BLaER1 treated with 17β-estradiol and CSF1 and Interleukin-3, amounts not matched to agents 10 nM and 100 nM (cell line): ENCODE results near the gene ENTHD1.

Experiments
- H3K27ac ChIP-seq, 11 experiments: shearing (Covaris generic); formaldehyde crosslinking; 2 replicates each; pipeline ENCODE4 v1.8.1; 2022
- H3K27me3 ChIP-seq, 11 experiments: shearing (Covaris generic); formaldehyde crosslinking; 2 replicates each; pipeline ENCODE4 v1.8.1; 2022
- H3K36me3 ChIP-seq, 11 experiments: shearing (Covaris generic); formaldehyde crosslinking; 2 replicates each; pipeline ENCODE4 v1.8.1; 2022
- H3K4me1 ChIP-seq, 10 experiments: shearing (Covaris generic); formaldehyde crosslinking; 2 replicates each; pipeline ENCODE4 v1.8.1; 2022
- H3K4me2 ChIP-seq, 11 experiments: shearing (Covaris generic); formaldehyde crosslinking; 2 replicates each; pipeline ENCODE4 v1.8.1; 2022
- H3K4me3 ChIP-seq, 10 experiments: shearing (Covaris generic); formaldehyde crosslinking; 2 replicates each; pipeline ENCODE4 v1.8.1; 2022
- H3K9ac ChIP-seq, 11 experiments: shearing (Covaris generic); formaldehyde crosslinking; 2 replicates each; pipeline ENCODE4 v1.8.1; 2022
- H3K9me3 ChIP-seq, 11 experiments: shearing (Covaris generic); formaldehyde crosslinking; replicated peaks in 1 of 11; 2 replicates each; pipeline ENCODE4 v1.8.1; 2022
- H4K20me1 ChIP-seq, 11 experiments: shearing (Covaris generic); formaldehyde crosslinking; 2 replicates each; pipeline ENCODE4 v1.8.1; 2022
- Cebpa-rat ChIP-seq, 11 experiments: shearing (Covaris generic); IDR thresholded peaks; 2 replicates each; pipeline ENCODE4 v1.8.1; 2022

The ENTHD1 gene

DNA sequence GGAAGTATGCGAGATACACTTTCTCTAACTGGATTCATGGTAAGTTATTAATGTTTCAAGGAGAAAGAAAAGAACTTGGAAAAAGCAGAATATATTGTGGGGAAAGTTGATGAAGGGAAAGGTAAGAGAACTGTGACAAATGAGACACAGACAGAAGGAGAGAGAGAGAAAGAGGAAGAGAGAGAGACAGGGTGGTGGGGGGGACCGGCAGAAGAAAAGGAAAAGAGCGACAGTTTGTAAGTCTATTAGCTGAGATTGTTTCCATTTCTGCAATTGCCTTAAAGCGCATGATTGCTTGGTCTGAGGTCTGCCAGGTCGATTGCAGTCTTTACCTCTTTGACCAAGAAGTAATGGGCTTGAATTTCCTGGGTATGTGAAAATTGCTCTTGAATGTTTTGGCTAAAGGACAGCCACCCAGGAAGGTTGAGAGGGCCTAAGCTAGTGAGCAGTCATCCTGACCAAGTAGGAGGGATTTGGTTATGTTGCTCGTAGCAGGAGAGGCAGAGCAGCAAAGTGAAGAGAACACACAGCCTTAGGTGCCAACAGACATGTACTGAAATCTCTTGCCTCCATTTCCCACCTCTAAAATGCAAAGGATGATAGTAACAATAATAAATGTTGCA, 43.1 kb upstream of the ENTHD1 start:
- no peaks in the 10 kb centered on the region for H3K36me3 ChIP-seq
- no peaks in the 10 kb centered on the region for H4K20me1 ChIP-seq
- H3K27me3 ChIP-seq = no peaks in the 10 kb centered on the region
- no peak overlapping the region for H3K27ac ChIP-seq
- peaks cover 14 to 53% (median 34%) of the 10 kb centered on the region in 10 experiments for H3K4me1 ChIP-seq
- H3K9ac ChIP-seq = no peak overlapping the region
- H3K4me3 ChIP-seq = no peak overlapping the region
- no peaks in the 10 kb centered on the region for H3K9me3 ChIP-seq
- no peak for TF ChIP-seq Cebpa-rat (IDR thresholded peaks at IDR 0.05)
- peak overlapping the region in 8 of 11 experiments; percentile 10 to 54 (median 30); a peak in 10 of 22 replicates for H3K4me2 ChIP-seq

DNA sequence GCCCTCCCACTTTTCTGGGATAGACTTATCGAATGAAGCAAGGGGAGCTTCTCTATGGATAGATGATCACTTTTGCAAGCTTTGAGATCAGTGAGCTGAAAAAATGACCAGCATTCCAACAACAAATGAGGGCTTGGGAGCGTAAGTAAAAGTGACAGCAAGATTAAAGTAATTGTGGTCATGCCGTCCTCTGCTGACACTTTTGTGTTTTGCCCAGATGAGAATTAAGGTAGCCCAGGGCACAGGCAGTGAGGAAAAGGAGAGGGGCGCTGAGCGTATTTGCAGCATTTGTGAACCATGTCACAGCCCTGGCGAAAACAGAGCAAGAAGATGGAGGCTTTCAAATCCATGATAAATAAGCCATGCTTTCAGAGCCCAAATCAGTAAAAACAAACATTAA, 42.1 kb upstream of the ENTHD1 start:
- no peak overlapping the region for H3K27ac ChIP-seq
- peaks cover 21 to 63% (median 43%) of the 10 kb centered on the region in 10 experiments for H3K4me1 ChIP-seq
- no peaks in the 10 kb centered on the region for H3K9me3 ChIP-seq
- H4K20me1 ChIP-seq = no peaks in the 10 kb centered on the region
- no peak overlapping the region for H3K9ac ChIP-seq
- no peaks in the 10 kb centered on the region for H3K27me3 ChIP-seq
- H3K4me2 ChIP-seq = peak overlapping the region in 2 of 11 experiments; percentile 12 to 54; a peak in 3 of 22 replicates
- H3K36me3 ChIP-seq = no peaks in the 10 kb centered on the region
- H3K4me3 ChIP-seq = no peak overlapping the region
- no peak for TF ChIP-seq Cebpa-rat (IDR thresholded peaks at IDR 0.05)

DNA sequence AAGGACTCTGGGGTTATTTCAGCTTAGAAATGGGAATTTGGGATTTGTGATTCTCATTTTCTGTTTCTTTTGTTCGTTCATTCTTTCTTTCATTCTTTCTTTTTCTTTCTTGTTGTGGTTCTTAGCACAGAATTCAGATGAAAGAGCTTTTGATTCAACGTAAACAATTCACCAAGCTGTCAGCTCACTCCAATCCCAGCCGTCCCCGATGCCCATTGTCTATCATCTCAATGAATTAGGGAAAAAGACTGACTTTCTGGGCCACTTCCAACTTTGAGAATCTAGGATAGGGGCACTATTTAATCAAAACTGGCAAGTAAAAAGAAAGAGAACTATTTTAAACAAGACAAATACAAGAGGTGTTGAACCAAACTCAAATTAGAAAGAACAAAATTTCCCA, 41.6 kb upstream of the ENTHD1 start:
- Histone ChIP-seq H3K27me3 (no peaks in the 10 kb centered on the region), H3K36me3 (no peaks in the 10 kb centered on the region), H3K4me3 (no peak overlapping the region), H3K9me3 (no peaks in the 10 kb centered on the region), H3K27ac (peak overlapping the region in 1 of 11 experiments; percentile 53; a peak in 1 of 22 replicates), H3K4me2 (no peak overlapping the region; a peak in 2 of 22 replicates), H3K4me1 (peaks cover 21 to 68% (median 46%) of the 10 kb centered on the region in 10 experiments), H4K20me1 (no peaks in the 10 kb centered on the region), H3K9ac (no peak overlapping the region)
- no peak for TF ChIP-seq Cebpa-rat (IDR thresholded peaks at IDR 0.05)

DNA sequence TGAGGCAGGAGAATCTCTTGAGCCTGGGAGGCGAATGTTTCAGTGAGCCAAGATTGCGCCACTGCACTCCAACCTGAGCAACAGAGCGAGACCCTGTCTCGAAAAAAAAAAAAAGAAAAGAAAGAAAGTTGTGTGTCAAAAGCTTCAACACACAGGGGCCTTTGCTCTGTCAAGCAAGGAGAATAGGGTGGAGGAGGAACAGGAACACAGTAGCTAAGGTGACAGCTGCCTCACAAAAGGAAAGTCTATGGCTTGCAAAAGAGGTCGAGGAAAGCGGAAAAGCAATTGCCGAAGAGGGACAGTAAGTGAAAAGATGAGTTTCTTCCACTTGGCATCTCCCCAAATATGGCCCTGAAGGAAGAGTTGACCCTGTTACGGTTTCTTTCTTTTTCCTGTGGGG, 40.2 kb upstream of the ENTHD1 start:
- Histone ChIP-seq H4K20me1 (no peaks in the 10 kb centered on the region), H3K4me2 (peak overlapping the region in 10 of 11 experiments; percentile 20 to 71 (median 60); a peak in 20 of 22 replicates), H3K9ac (peak overlapping the region in 5 of 11 experiments; percentile 4 to 48 (median 37); a peak in 4 of 22 replicates), H3K27me3 (no peaks in the 10 kb centered on the region), H3K36me3 (no peaks in the 10 kb centered on the region), H3K9me3 (no peaks in the 10 kb centered on the region), H3K4me1 (peaks cover 28 to 79% (median 56%) of the 10 kb centered on the region in 10 experiments), H3K27ac (peak overlapping the region in 7 of 11 experiments; percentile 36 to 77 (median 53); a peak in 12 of 22 replicates), H3K4me3 (no peak overlapping the region)
- TF ChIP-seq Cebpa-rat (IDR thresholded peaks at IDR 0.05) = peak in 6 of 11 experiments; percentile 28 to 89 (median 78); a peak in 11 of 22 replicates

DNA sequence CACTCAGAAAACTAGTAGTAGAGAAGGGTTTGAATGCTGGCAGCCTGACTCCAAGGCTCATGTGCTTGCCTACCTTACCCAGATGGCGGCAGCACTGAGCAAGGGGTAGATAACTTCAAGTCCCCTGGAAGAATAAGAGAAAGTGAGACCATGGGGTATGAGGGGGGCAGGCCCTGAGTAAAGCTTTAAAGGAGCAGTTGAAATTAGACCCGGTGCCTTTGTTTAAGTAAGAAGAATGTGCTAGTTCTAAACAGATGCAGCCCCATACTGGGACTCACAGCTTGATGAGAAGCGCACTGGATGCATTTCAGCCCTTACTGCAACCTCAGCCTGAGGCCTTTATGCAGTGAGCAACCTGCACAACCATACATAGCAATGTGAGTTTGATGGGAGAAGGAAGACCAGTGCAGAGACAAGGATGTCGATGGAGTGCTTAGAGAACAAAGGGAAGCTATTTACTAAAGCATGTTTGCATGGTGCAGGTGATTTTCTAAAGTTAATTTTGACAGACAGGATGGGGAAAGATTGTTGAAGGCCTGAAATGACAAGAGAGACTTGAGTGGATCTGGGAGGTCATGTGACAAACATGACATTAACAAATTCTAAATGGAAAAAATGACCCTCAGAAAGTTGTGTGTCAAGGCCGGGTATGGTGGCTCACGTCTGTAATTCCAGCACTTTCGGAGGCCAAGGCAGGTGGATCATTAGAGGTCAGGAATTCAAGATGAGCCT, 39.5 kb upstream of the ENTHD1 start:
- Histone ChIP-seq H3K36me3 (no peaks in the 10 kb centered on the region), H3K27me3 (no peaks in the 10 kb centered on the region), H3K4me1 (peaks cover 28 to 85% (median 60%) of the 10 kb centered on the region in 10 experiments), H4K20me1 (no peaks in the 10 kb centered on the region), H3K9me3 (no peaks in the 10 kb centered on the region), H3K4me3 (no peak overlapping the region), H3K27ac (peak overlapping the region in 6 of 11 experiments; percentile 6 to 77 (median 56); a peak in 11 of 22 replicates), H3K9ac (no peak overlapping the region), H3K4me2 (peak overlapping the region in 10 of 11 experiments; percentile 20 to 71 (median 60); a peak in 20 of 22 replicates)
- TF ChIP-seq Cebpa-rat (IDR thresholded peaks at IDR 0.05) = no peak

DNA sequence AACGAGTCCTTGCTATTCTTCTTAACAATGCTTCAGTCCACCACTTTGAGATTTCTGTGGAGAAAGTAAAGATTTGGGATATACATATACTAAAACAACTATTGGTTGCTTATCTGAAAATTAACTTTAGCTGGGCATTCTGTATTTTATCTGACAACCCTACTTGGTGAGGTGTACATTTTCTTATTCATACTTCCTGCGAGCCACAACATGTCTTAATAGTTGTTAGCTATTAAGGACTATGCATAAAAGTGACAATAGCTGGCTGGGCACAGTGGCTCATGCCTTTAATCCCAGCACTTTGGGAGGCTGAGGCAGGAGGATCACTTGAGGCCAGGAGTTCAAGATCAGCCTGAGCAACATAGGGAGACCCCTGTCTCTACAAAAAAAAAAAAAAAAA, 38.6 kb upstream of the ENTHD1 start:
- H4K20me1 ChIP-seq = no peaks in the 10 kb centered on the region
- H3K4me3 ChIP-seq = no peak overlapping the region
- no peaks in the 10 kb centered on the region for H3K27me3 ChIP-seq
- no peaks in the 10 kb centered on the region for H3K36me3 ChIP-seq
- no peak for TF ChIP-seq Cebpa-rat (IDR thresholded peaks at IDR 0.05)
- H3K27ac ChIP-seq = no peak overlapping the region
- no peak overlapping the region for H3K9ac ChIP-seq
- peak overlapping the region in 1 of 11 experiments; percentile 76; a peak in 1 of 22 replicates for H3K4me2 ChIP-seq
- H3K4me1 ChIP-seq = peaks cover 28 to 89% (median 60%) of the 10 kb centered on the region in 10 experiments
- no peaks in the 10 kb centered on the region for H3K9me3 ChIP-seq

DNA sequence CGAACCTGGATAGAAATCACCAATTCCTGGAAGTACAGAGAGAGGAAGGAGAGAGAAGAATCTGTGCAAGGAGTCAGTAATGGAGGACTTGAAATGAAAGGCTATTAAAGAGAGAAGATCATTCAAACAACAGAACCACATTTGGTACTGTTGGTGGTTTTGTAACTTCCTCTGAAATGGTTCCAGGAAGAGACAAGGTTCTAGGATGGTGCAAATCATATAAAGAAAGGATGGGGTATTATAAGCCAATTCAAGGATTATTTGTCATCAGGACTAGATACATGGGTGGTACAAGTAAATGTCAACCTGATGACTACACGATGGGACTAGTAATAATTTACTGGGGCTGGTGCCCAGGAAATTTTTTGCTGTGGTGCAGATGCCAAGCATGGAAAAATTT, 37.7 kb upstream of the ENTHD1 start:
- Histone ChIP-seq H3K4me2 (peak overlapping the region; percentile 14 to 76 (median 52); a peak in 20 of 22 replicates), H4K20me1 (no peaks in the 10 kb centered on the region), H3K4me1 (peaks cover 32 to 89% (median 59%) of the 10 kb centered on the region in 10 experiments), H3K9me3 (no peaks in the 10 kb centered on the region), H3K27me3 (no peaks in the 10 kb centered on the region), H3K4me3 (no peak overlapping the region), H3K27ac (peak overlapping the region in 2 of 11 experiments; percentile 2 to 7; a peak in 2 of 22 replicates), H3K9ac (no peak overlapping the region), H3K36me3 (no peaks in the 10 kb centered on the region)
- no peak for TF ChIP-seq Cebpa-rat (IDR thresholded peaks at IDR 0.05)

DNA sequence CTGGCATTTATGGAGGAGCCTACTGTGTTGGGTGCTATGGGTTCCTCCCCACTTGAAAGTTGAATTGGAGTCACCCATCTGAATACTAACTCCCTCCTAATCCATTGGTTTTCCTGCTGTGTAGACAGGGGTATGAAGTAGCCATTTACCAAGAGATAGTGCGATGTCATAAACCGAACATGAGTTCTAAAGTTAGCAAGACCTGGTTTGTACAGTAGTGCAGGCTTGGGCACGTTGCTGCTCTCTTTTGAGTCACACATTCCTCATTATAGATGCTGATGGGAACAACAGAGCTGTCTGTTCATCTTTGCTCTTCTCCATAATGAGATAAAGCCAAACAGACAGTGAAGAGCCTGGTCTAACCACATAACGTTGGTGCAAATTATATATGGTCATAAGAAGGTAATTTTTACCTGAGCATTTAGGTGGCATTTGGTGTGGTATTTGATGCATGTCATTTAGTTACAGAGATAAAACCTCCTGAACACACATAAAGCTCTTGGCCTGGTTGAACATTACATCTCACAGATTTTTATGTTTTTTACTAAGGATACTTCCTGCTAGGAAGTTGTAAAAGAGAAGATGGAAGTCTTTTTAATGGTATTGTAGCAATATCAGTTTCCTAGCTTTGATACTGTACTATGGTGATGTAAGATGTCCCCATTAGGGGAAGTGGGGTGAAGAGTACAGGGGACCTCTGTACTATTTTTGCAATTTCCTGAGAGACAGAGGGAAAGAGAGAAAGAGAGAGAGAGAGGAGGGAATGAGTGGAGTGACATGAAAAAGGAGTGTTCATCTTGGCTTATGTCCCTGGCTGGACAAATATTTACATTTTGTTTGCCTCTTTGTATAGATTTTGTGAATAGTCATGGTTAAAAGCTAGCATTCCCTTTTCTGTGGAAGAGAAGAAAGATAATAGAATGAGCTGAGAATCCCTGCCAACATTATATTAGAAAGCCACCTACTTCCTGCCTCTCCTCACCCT, 35.3 kb upstream of the ENTHD1 start:
- H3K4me3 ChIP-seq = peak overlapping the region in 1 of 10 experiments; percentile 17; a peak in 1 of 20 replicates
- H3K4me2 ChIP-seq = peak overlapping the region in 10 of 11 experiments; percentile 25 to 78 (median 54); a peak in 19 of 22 replicates
- no peaks in the 10 kb centered on the region for H3K36me3 ChIP-seq
- no peaks in the 10 kb centered on the region for H4K20me1 ChIP-seq
- no peaks in the 10 kb centered on the region for H3K9me3 ChIP-seq
- peaks cover 32 to 77% (median 53%) of the 10 kb centered on the region in 10 experiments for H3K4me1 ChIP-seq
- peak overlapping the region in 4 of 11 experiments; percentile 19 to 51 (median 34); a peak in 6 of 22 replicates for H3K27ac ChIP-seq
- H3K27me3 ChIP-seq = no peaks in the 10 kb centered on the region
- H3K9ac ChIP-seq = no peak overlapping the region
- no peak for TF ChIP-seq Cebpa-rat (IDR thresholded peaks at IDR 0.05)
